ENCODE results near the gene TNPO3. TPM values are rescaled to one million over a fixed set of nuclear protein-coding genes. Genes with fewer than 3 reads are reported as not detected.

The TNPO3 gene
- total and polyA plus RNA-seq, 2 of the 4 experiments (the other 2 are of a cell fraction) = 24.2 to 77.2 TPM

- no peak overlapping the region for H2AFZ ChIP-seq (replicated peaks; ENCODE audit: low read length, poor library complexity)
- WGBS, 2 experiments (ENCODE audit: extremely low coverage in 2 of 2, insufficient read length in 1 of 2) = no CpG with 5 or more reads among the region's 5 CpGs
- ChIA-PET POLR2A (ENCODE audit: unreplicated experiment) (interaction anchor here (0.6 kb wide), 1 partner anchor 114 kb away, joined by 8 read pairs; no protein-coding TSS in a partner anchor), CTCF (no interaction called here)
- in situ Hi-C loops (cut with MboI; ENCODE audit: low sequenced_read_pairs) = loop anchor here (5.0 kb wide), 1 partner anchor 192 kb away; no protein-coding TSS in a partner anchor
- intact Hi-C loops (cut with micrococcal nuclease) = loop anchor here (5.0 kb wide), 1 partner anchor 102 kb away; no protein-coding TSS in a partner anchor
- no peaks in the 10 kb centered on the region; the same call in 1 of the 2 replicates for H3K4me1 ChIP-seq (ENCODE audit: control insufficient read depth, insufficient read depth, low read length)
- no peak overlapping the region for H3K14ac ChIP-seq (replicated peaks; ENCODE audit: low read depth, low read length)
- no peak overlapping the region for H4K5ac ChIP-seq (ENCODE audit: low read depth, low read length)
- H2BK15ac ChIP-seq (ENCODE audit: low read depth, low read length) = no peak overlapping the region
- no peak overlapping the region for H3K18ac ChIP-seq (ENCODE audit: low read depth, low read length)
- no peak overlapping the region for H3K9ac ChIP-seq (ENCODE audit: low read depth, low read length)
- no peak for DNase-seq
- dilution Hi-C loops (cut with HindIII; ENCODE audit: low sequenced_read_pairs, unreplicated experiment) = no loop called here
- H4K20me1 ChIP-seq (ENCODE audit: insufficient read depth, low read length) = 0 out of 2 replicates have a peak, but pooled peaks cover 4% of the 10 kb centered on the region
- no peaks in the 10 kb centered on the region for H3K9me1 ChIP-seq (ENCODE audit: insufficient read depth, low read length)
- no peak for ATAC-seq (ENCODE audit: low read depth)
- no peak overlapping the region for H2BK120ac ChIP-seq (ENCODE audit: low read depth, low read length)
- H4K8ac ChIP-seq (ENCODE audit: low read depth in 2 of 2, low read length in 2 of 2) = no peak overlapping the region
- no TSS peak for BruUV-seq (replicated peaks)
- H4K91ac ChIP-seq (ENCODE audit: insufficient read depth, low read depth, low read length) = no peak overlapping the region
- H2AK9ac ChIP-seq (replicated peaks; ENCODE audit: low read depth, low read length, poor library complexity) = no peak overlapping the region
- H3K56ac ChIP-seq (ENCODE audit: extremely low read depth, insufficient read depth, low read length) = no peak overlapping the region
- no peak overlapping the region for H3K4me3 ChIP-seq (ENCODE audit: insufficient read depth, low read depth, low read length)
- no peaks in the 10 kb centered on the region for H3K36me3 ChIP-seq (ENCODE audit: control insufficient read depth, insufficient read depth, low read length)
- H3K23ac ChIP-seq (ENCODE audit: low read depth, low read length) = no peak overlapping the region
- no peak overlapping the region for H3K4ac ChIP-seq (ENCODE audit: low read depth, low read length)
- no peak overlapping the region for H2AK5ac ChIP-seq (ENCODE audit: low read depth, low read length)
- no peak overlapping the region for H2BK20ac ChIP-seq (ENCODE audit: low read depth, low read length)
- H3K27me3 ChIP-seq (ENCODE audit: control insufficient read depth, insufficient read depth, low read length) = peaks cover 25% of the 10 kb centered on the region
- no peaks in the 10 kb centered on the region for H3K9me3 ChIP-seq (ENCODE audit: control insufficient read depth, insufficient read depth, low read length)
- H3K4me2 ChIP-seq (ENCODE audit: low read depth, low read length) = no peak overlapping the region
- H3K27ac ChIP-seq (ENCODE audit: insufficient read depth, low read length) = no peak overlapping the region
- H3K79me1 ChIP-seq (ENCODE audit: low read depth in 1 of 2, low read length in 2 of 2) = no peaks in the 10 kb centered on the region
- TF ChIP-seq, protein P1, sequence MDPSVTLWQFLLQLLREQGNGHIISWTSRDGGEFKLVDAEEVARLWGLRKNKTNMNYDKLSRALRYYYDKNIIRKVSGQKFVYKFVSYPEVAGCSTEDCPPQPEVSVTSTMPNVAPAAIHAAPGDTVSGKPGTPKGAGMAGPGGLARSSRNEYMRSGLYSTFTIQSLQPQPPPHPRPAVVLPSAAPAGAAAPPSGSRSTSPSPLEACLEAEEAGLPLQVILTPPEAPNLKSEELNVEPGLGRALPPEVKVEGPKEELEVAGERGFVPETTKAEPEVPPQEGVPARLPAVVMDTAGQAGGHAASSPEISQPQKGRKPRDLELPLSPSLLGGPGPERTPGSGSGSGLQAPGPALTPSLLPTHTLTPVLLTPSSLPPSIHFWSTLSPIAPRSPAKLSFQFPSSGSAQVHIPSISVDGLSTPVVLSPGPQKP (IDR thresholded peaks at IDR 0.05; ENCODE audit: borderline replicate concordance, low read depth, low read length) = no peak
- H2BK5ac ChIP-seq (ENCODE audit: low read depth, low read length, poor library complexity, severe bottlenecking) = no peak overlapping the region
Measured at GRCh38 chr7:129094501-129094900, 39.6 kb upstream of the TNPO3 start.
